Thyroid gland (tissue), 4 donors: ENCODE results near the gene MED14.

ENCODE experiments used
- POLR2A ChIP-seq, 2 donors: fragments of 450-650 bp; IDR thresholded peaks; one replicate each; pipeline ENCODE4 v1.6.1; 2017; ENCODE audit warnings: antibody characterized with exemption in 2 of 2, mild to moderate bottlenecking in 2 of 2, moderate library complexity in 1 of 2
- TF ChIP-seq, protein P1 (sequence below), 6 experiments: fragments of 200-600 bp in 3 of 6; fragments of 450-650 bp in 3 of 6; sonication (generic) in 3 of 6; IDR thresholded peaks; one replicate each; pipeline ENCODE4 v1.5.1; 2016 to 2019; ENCODE audit warnings: antibody characterized with exemption in 6 of 6, mild to moderate bottlenecking in 2 of 6, inconsistent platforms in 1 of 6, moderate library complexity in 1 of 6

DNA sequence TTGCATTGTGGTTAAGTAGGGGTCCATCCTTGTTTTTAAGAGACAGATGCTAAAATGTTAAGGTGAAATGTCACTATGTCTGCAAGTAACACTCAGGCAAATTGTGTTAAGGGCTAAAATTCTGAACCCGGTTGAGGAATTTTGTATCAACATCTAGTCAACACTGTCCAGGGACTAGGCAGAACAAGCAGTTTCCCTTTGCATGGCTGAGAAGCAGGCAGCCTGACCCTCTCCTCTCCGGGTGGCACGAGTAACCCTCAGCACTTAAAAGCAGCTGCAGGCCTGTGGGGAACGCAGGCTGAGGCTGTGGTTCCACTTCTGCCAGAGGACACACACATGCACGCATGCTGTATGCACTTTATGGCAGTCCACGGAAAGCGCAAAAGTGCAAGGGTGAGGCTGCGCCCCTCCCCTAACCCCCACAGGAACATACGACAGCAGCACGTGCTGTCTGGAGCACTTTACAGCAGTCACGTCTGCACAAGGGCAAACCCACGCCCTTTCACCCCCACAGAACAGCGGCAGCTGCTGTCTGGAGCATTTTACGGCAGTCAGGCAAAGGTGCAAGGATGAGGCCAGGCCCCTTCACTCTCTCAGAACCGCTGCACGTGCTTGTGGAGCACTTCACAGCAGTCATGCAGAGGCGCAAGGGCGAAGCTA, 112.7 kb downstream of the MED14 start:
- TF ChIP-seq POLR2A (IDR thresholded peaks at IDR 0.05): no peak
- TF ChIP-seq, protein P1, sequence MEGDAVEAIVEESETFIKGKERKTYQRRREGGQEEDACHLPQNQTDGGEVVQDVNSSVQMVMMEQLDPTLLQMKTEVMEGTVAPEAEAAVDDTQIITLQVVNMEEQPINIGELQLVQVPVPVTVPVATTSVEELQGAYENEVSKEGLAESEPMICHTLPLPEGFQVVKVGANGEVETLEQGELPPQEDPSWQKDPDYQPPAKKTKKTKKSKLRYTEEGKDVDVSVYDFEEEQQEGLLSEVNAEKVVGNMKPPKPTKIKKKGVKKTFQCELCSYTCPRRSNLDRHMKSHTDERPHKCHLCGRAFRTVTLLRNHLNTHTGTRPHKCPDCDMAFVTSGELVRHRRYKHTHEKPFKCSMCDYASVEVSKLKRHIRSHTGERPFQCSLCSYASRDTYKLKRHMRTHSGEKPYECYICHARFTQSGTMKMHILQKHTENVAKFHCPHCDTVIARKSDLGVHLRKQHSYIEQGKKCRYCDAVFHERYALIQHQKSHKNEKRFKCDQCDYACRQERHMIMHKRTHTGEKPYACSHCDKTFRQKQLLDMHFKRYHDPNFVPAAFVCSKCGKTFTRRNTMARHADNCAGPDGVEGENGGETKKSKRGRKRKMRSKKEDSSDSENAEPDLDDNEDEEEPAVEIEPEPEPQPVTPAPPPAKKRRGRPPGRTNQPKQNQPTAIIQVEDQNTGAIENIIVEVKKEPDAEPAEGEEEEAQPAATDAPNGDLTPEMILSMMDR (IDR thresholded peaks at IDR 0.05): no peak
